DND-41 (cell line): Measurements from ENCODE around the gene INSL4.

Experiments
- ATAC-seq: fragments of 200-7000 bp; cut with Tn5 transposase; 3 replicates; pipeline ENCODE4 v1.9.1; 2021; ENCODE audit warnings: low read depth; ENCODE audit not compliant: insufficient read depth
- DNase-seq: peaks from one replicate; pipeline ENCODE4 v3.0.0-alpha.2; 2020
- H2AFZ ChIP-seq: 2 replicates; pipeline ENCODE4 v1.6.0; 2012; ENCODE audit warnings: low read depth, low read length
- H3K27ac ChIP-seq: 2 replicates; pipeline ENCODE4 v1.5.1; 2012; ENCODE audit warnings: low read length, inconsistent platforms
- H3K27me3 ChIP-seq: fragments of 200-600 bp; sonication (generic); 2 replicates; pipeline ENCODE4 v1.6.0; 2012; ENCODE audit warnings: low read length, mild to moderate bottlenecking, inconsistent platforms; ENCODE audit not compliant: insufficient read depth, poor library complexity
- H3K36me3 ChIP-seq: 2 replicates; pipeline ENCODE4 v1.5.1; 2012; ENCODE audit warnings: low read length, inconsistent platforms; ENCODE audit not compliant: insufficient read depth
- H3K4me1 ChIP-seq: 2 replicates; pipeline ENCODE4 v1.5.1; 2012; ENCODE audit warnings: mild to moderate bottlenecking, low read length; ENCODE audit not compliant: insufficient read depth
- H3K4me2 ChIP-seq: 2 replicates; pipeline ENCODE4 v1.6.0; 2012; ENCODE audit warnings: mild to moderate bottlenecking, moderate library complexity, low read length, inconsistent platforms; ENCODE audit not compliant: insufficient read depth
- H3K4me3 ChIP-seq, 2 experiments: fragments of 200-600 bp in 1 of 2; shearing (Covaris generic) in 1 of 2; 2 replicates each; pipeline ENCODE4 v1.5.1; 2012 to 2016; ENCODE audit warnings: inconsistent platforms in 2 of 2, low read length in 2 of 2, mild to moderate bottlenecking in 2 of 2, low read depth in 1 of 2, moderate library complexity in 1 of 2
- H3K79me2 ChIP-seq: 2 replicates; pipeline ENCODE4 v1.6.0; 2012; ENCODE audit warnings: low read length, inconsistent platforms; ENCODE audit not compliant: insufficient read depth
- H3K9ac ChIP-seq: 2 replicates; pipeline ENCODE4 v1.6.0; 2012; ENCODE audit warnings: low read depth, mild to moderate bottlenecking, inconsistent platforms, low read length, moderate library complexity
- H3K9me3 ChIP-seq: 2 replicates; pipeline ENCODE4 v1.5.1; 2012; ENCODE audit warnings: low read length, moderate library complexity, mild to moderate bottlenecking, inconsistent platforms; ENCODE audit not compliant: insufficient read depth, severe bottlenecking
- H4K20me1 ChIP-seq: 2 replicates; pipeline ENCODE4 v1.6.0; 2012; ENCODE audit warnings: low read length; ENCODE audit not compliant: insufficient read depth
- CTCF ChIP-seq: IDR thresholded peaks from 2 replicates; pipeline ENCODE4 v1.5.1; 2012; ENCODE audit warnings: borderline replicate concordance, low read length, moderate library complexity, mild to moderate bottlenecking; ENCODE audit not compliant: poor library complexity, severe bottlenecking; ENCODE audit errors: extremely low read depth
- EZH2 ChIP-seq: IDR thresholded peaks from 3 replicates; pipeline ENCODE4 v1.6.1; 2012; ENCODE audit warnings: borderline replicate concordance, low read depth, mild to moderate bottlenecking, moderate library complexity, low read length, inconsistent platforms; ENCODE audit not compliant: severe bottlenecking

INSL4 gene

GRCh38 chr9:5231212-5231611 is at the start of gene INSL4:
Gene INSL4, plus strand, starts transcription at chr9:5231419. Its CDS starts 105 bp downstream, at chr9:5231524.
- no peak within 1 kb of the TSS for H2AFZ ChIP-seq
- H3K79me2 ChIP-seq: no peaks in the 10 kb centered on the region
- no peaks in the 10 kb centered on the region for H3K9me3 ChIP-seq
- no peaks in the 10 kb centered on the region for H3K36me3 ChIP-seq
- H3K9ac ChIP-seq: no peak within 1 kb of the TSS
- TF ChIP-seq EZH2 (no peak), CTCF (no peak)
- no peaks in the 10 kb centered on the region for H3K4me1 ChIP-seq
- no peaks in the 10 kb centered on the region for H4K20me1 ChIP-seq
- H3K4me3 ChIP-seq: no peak within 1 kb of the TSS
- no peak for DNase-seq
- no peaks in the 10 kb centered on the region for H3K27me3 ChIP-seq
- H3K4me2 ChIP-seq: no peak within 1 kb of the TSS
- H3K27ac ChIP-seq: no peak within 1 kb of the TSS
- no peak for ATAC-seq

- Histone ChIP-seq H3K4me1 (peaks cover 6% of the 10 kb centered on the region; the same call in 1 of the 2 replicates), H3K36me3 (no peaks in the 10 kb centered on the region), H3K27me3 (no peaks in the 10 kb centered on the region), H3K9ac (no peak overlapping the region), H3K79me2 (no peaks in the 10 kb centered on the region), H4K20me1 (no peaks in the 10 kb centered on the region), H3K4me2 (no peak overlapping the region), H3K9me3 (no peaks in the 10 kb centered on the region), H3K27ac (no peak overlapping the region), H3K4me3 (no peak overlapping the region), H2AFZ (no peak overlapping the region)
- no peak for TF ChIP-seq CTCF
- TF ChIP-seq EZH2: no peak
- DNase-seq (no peak), ATAC-seq (no peak)
Measured at GRCh38 chr9:5184776-5185175, 46.4 kb upstream of the INSL4 start.

- Histone ChIP-seq H3K9me3 (no peaks in the 10 kb centered on the region), H3K9ac (no peak within 1 kb of the TSS), H3K27me3 (no peaks in the 10 kb centered on the region), H3K27ac (no peak within 1 kb of the TSS), H3K36me3 (no peaks in the 10 kb centered on the region), H4K20me1 (no peaks in the 10 kb centered on the region), H3K4me1 (peaks cover 6% of the 10 kb centered on the region; the same call in 1 of the 2 replicates), H3K4me2 (no peak within 1 kb of the TSS), H3K79me2 (no peaks in the 10 kb centered on the region), H3K4me3 (no peak within 1 kb of the TSS), H2AFZ (no peak within 1 kb of the TSS)
- TF ChIP-seq CTCF: no peak
- TF ChIP-seq EZH2: no peak
- ATAC-seq (no peak), DNase-seq (no peak)
Measured at GRCh38 chr9:5185220-5185840, 45.9 kb upstream of the INSL4 start, which contains the start of gene INSL6. Gene INSL6, minus strand, starts transcription at chr9:5185639. Its CDS starts 37 bp downstream, at chr9:5185602.
